ENCODE results near the gene SMO.

DNA sequence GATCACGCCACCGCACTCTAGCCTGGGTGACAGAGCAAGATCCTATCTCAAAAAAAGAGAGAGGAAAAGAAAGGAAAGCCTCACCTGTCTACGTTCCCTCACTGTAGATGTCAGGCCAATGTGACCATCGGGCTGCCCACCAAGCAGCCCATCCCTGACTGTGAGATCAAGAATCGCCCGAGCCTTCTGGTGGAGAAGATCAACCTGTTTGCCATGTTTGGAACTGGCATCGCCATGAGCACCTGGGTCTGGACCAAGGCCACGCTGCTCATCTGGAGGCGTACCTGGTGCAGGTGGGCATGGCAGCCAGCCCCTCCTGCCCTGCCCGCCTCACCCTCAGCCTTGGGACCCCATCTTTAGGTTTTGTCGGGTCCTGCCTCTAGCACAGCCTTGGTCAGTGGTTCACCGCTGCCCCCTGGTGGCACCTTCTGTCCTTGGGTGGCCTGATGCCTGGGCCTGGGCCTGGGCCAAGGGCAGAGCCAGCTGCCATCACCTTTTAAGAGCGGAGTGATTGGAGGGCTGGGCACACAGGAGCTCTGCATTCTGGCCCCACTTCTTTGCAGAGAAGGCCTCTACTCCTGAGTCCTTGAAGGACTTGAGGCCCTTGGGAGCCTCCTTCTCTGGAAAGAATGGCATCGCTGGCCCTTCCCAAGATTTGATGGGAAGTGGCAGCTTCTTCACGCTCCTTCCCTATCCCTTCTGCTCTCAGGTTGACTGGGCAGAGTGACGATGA, 22.0 kb downstream of the SMO start:
- TF ChIP-seq, protein P1, sequence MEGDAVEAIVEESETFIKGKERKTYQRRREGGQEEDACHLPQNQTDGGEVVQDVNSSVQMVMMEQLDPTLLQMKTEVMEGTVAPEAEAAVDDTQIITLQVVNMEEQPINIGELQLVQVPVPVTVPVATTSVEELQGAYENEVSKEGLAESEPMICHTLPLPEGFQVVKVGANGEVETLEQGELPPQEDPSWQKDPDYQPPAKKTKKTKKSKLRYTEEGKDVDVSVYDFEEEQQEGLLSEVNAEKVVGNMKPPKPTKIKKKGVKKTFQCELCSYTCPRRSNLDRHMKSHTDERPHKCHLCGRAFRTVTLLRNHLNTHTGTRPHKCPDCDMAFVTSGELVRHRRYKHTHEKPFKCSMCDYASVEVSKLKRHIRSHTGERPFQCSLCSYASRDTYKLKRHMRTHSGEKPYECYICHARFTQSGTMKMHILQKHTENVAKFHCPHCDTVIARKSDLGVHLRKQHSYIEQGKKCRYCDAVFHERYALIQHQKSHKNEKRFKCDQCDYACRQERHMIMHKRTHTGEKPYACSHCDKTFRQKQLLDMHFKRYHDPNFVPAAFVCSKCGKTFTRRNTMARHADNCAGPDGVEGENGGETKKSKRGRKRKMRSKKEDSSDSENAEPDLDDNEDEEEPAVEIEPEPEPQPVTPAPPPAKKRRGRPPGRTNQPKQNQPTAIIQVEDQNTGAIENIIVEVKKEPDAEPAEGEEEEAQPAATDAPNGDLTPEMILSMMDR (IDR thresholded peaks at IDR 0.05; ENCODE audit: borderline replicate concordance, extremely low read depth, low read length, poor library complexity, severe bottlenecking) = peak; percentile 92
- no peak for TF ChIP-seq EZH2 (IDR thresholded peaks at IDR 0.05; ENCODE audit: borderline replicate concordance, low read depth, low read length, severe bottlenecking)
